MM.1S (cell line): Measurements from ENCODE around the gene AGAP3.

ENCODE experiments used
- EZH2 ChIP-seq: fragments of 300-600 bp; sonication (generic); optimal IDR thresholded peaks from 2 replicates; pipeline ENCODE3; 2017; ENCODE audit warnings: low read depth, mild to moderate bottlenecking, antibody characterized with exemption, low read length, mixed read lengths
- EZH2phosphoT487 ChIP-seq: fragments of 300-600 bp; sonication (generic); IDR thresholded peaks from 2 replicates; pipeline ENCODE4 v1.6.1; 2018; ENCODE audit warnings: antibody characterized with exemption, low read length
- TF ChIP-seq, protein P1 (sequence below): fragments of 300-600 bp; sonication (generic); IDR thresholded peaks from 2 replicates; pipeline ENCODE4 v1.5.1; 2016; ENCODE audit warnings: antibody characterized with exemption, low read length, mixed read lengths

DNA sequence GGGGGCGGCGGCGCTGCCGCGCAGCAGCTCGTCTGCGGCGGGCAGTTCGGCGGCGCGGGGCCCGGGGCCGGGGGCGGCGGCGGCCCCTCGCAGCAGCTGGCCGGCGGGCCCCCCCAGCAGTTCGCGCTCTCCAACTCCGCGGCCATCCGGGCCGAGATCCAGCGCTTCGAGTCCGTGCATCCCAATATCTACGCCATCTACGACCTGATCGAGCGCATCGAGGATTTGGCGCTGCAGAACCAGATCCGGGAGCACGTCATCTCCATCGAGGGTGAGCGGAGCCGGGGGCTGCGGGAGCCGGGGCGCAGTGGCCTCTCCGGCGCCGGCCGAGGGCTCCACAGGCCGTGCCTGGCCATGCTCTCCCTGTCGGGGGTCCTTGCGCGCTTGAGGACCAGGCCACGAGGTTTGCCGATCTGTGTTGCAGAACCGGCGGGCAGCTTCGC, 548 bp downstream of the AGAP3 start:
- TF ChIP-seq, protein P1, sequence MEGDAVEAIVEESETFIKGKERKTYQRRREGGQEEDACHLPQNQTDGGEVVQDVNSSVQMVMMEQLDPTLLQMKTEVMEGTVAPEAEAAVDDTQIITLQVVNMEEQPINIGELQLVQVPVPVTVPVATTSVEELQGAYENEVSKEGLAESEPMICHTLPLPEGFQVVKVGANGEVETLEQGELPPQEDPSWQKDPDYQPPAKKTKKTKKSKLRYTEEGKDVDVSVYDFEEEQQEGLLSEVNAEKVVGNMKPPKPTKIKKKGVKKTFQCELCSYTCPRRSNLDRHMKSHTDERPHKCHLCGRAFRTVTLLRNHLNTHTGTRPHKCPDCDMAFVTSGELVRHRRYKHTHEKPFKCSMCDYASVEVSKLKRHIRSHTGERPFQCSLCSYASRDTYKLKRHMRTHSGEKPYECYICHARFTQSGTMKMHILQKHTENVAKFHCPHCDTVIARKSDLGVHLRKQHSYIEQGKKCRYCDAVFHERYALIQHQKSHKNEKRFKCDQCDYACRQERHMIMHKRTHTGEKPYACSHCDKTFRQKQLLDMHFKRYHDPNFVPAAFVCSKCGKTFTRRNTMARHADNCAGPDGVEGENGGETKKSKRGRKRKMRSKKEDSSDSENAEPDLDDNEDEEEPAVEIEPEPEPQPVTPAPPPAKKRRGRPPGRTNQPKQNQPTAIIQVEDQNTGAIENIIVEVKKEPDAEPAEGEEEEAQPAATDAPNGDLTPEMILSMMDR: no peak
- TF ChIP-seq EZH2phosphoT487: no peak
- TF ChIP-seq EZH2: no peak
